Right lobe of liver (tissue), 4 donors: Measurements from ENCODE around the gene FBXW11.

Experiments used
- POLR2A ChIP-seq: fragments of 450-650 bp; IDR thresholded peaks from one replicate; pipeline ENCODE4 v1.6.1; 2017; ENCODE audit warnings: antibody characterized with exemption, mild to moderate bottlenecking
- TF ChIP-seq, protein P1 (sequence below), 4 donors: fragments of 200-600 bp in 3 of 4; fragments of 450-650 bp in 1 of 4; IDR thresholded peaks; one replicate each; pipeline versions ENCODE4 v1.5.1 to v1.8.0; 2016 to 2022; ENCODE audit warnings: antibody characterized with exemption in 4 of 4, mild to moderate bottlenecking in 2 of 4
- donor health status: DM: no; HTN: no; CAD: no.
- donor health status: DM: no; HTN: no; CAD: no.
- donor health status: DM: no; HTN: yes; CAD: no.

DNA sequence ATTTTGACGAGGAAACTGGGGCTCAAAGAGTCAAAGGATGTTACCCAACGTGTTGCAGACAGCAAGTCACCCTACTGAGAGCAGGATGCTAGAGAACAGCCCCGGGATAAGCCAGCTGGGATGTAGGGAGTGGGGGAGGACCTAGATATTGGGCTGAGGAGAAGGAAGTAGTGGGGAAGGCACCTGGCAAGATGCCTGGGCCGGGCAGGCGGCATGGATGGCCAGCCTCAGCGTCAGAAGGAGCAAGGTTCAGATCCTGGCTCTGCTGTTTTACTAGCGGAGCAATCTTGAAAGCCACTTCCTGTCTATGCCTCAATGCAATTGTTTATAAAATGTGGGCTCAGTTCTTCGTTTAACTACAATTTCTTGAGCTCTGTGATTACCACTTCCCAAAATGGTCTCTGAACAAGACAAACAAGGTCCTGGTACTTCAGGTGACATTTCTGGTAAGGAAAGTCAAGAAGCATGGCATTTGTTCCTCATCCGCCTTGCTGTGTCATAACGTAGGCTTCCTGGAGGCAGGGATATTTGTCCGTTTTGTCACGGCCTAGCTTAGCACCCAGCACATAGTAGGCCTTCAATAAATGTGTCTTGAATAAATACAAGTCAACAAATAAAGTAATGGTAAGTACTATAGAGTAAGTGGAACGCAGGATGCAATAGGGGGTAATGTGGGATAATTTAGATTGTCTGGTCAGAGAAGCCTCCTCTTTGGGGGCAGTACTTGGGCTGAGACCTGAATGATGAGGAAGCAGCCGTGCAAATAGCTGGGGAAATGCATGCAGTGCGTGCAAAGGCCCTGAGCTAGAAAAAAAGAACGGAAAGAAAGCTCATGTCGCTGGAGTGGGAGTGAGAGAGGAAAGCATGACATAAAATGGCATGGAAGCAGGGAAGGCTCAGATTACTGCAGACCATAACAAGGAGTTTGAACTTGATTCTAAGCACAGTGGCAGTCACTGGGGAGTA, 150.4 kb downstream of the FBXW11 start:
- TF ChIP-seq, protein P1, sequence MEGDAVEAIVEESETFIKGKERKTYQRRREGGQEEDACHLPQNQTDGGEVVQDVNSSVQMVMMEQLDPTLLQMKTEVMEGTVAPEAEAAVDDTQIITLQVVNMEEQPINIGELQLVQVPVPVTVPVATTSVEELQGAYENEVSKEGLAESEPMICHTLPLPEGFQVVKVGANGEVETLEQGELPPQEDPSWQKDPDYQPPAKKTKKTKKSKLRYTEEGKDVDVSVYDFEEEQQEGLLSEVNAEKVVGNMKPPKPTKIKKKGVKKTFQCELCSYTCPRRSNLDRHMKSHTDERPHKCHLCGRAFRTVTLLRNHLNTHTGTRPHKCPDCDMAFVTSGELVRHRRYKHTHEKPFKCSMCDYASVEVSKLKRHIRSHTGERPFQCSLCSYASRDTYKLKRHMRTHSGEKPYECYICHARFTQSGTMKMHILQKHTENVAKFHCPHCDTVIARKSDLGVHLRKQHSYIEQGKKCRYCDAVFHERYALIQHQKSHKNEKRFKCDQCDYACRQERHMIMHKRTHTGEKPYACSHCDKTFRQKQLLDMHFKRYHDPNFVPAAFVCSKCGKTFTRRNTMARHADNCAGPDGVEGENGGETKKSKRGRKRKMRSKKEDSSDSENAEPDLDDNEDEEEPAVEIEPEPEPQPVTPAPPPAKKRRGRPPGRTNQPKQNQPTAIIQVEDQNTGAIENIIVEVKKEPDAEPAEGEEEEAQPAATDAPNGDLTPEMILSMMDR (IDR thresholded peaks at IDR 0.05), result no peak
- TF ChIP-seq POLR2A, result no peak
